Fibroblast of pulmonary artery (primary cell): ENCODE data around the gene IQCH.
"Not testable (repeated sequence)": the region's sequence is repeated elsewhere in the genome, so short reads cannot be mapped to it uniquely, and the experiment has no call there.

Experiments
- DNase-seq: peaks from one replicate; pipeline ENCODE4 v3.0.0-alpha.2; 2010; ENCODE audit warnings: low read depth
- H3K4me3 ChIP-seq: replicated peaks from 2 replicates; pipeline ENCODE4 v1.5.1; 2011; ENCODE audit warnings: low read depth, mild to moderate bottlenecking, control low read depth, low read length, moderate library complexity
- CTCF ChIP-seq: IDR thresholded peaks from 2 replicates; pipeline ENCODE4 v1.5.1; 2011; ENCODE audit warnings: mild to moderate bottlenecking, control low read depth, low read length, inconsistent platforms; ENCODE audit errors: missing control alignments

The IQCH gene

GRCh38 chr15:67343206-67343605 lies 88.6 kb downstream of the IQCH start:
- no peak for TF ChIP-seq CTCF
- no peak for DNase-seq
- H3K4me3 ChIP-seq = no peak overlapping the region

DNA sequence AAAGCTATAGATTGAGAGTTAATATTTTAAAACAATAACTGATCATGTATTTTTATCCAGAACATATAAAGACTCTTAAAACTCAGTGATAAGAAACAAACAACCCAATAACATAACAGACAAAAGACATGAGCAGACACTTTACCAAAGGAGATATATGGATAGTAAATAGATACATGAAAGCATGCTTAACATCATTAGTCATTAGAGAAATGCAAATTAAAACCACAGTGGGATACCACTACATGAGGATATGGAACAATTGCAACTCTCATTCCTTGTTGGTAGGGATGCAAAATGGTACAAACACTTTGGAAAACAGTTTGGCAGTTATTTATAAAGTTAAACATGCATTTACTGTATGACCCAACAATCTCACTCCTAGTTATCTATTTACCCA lies 95.0 kb downstream of the IQCH start:
- no peak overlapping the region for H3K4me3 ChIP-seq
- no peak for TF ChIP-seq CTCF
- no peak for DNase-seq

DNA sequence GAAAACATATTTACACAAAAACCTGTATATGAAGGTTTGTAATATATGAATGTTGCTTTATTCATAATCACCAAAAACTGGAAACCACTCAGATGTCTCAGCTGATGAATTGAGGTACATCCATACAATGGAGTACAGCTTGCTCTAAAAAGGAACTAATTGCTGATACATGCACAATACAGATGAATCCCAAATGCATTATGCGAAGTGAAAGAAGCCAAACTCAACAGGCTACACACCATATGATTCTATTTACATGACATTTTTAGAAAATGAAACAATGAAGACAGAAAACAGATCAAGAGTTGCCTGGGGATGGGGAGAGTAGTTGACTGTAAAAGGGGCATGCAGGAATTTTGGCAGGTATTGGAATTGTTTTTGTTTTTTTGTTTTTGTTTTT lies 95.5 kb downstream of the IQCH start:
- no peak for DNase-seq
- H3K4me3 ChIP-seq = no peak overlapping the region
- no peak for TF ChIP-seq CTCF

DNA sequence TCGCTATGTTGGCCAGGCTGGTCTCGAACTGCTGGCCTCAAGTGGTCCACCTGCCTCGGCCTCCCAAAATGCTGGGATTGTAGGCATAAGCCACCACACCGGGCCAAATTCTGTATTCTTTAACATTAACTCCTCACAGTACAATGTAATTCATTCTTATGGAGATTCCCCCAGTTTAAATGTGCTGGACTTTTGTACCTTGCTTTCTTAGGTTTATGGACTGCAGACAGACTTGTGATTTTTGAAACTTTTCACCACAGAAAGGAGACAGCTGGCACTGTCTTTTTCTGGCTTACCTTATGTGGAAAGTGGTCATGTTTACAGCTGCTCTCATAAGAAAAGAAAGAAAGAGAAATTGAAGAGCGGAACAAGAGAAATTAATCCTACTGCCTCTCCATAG lies 103.8 kb downstream of the IQCH start:
- H3K4me3 ChIP-seq = no peak overlapping the region
- no peak for DNase-seq
- TF ChIP-seq CTCF = no peak

DNA sequence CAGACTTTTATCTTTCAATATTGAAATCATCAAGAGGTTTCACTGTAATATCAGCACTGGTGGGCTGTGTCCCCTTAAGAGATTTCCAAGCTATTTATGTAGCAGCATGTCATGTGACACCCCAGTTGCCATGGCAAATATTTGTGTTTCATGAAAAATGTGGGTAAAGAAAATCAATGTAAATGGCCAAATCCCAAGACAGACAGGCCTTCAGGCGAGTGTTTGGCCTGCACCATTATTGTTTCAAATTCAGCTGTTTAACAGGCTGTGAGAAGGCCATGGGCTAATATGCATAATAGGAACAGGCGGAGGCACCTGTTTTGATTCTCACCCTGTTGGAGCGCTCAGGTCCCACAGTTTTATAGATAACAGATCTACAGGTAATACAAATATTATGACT lies 104.2 kb downstream of the IQCH start:
- DNase-seq = no peak
- no peak for TF ChIP-seq CTCF
- no peak overlapping the region for H3K4me3 ChIP-seq

DNA sequence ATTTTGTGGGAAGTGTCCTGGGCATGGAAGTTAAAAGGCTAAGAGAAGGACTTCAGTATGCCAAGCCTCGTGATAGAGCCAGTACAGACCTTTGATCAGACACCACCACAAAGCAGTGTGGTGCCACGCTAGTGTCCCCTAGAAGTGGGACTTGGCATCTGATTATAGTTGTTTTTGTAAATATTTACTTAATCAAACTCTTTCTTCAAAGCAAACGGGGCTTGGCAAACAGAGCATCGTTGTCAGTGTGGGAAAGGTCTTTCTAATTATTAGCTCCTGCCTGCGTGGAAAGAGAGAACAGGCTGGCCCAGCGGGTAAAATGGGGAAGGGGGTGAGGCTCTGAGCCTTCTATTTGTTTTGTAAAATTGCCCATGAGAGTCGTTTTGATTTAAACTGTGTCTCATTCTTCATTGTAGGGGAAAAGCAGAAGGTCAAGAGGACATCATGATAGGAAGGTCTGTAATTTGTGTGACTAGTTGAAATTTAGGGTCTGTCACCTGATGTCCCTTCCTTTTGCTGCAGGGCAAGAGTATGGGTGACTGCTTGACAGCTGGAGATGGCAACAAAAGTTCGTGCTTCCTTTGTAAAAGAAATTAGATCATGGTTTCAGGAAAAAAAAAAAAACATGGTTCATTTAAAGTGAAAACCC lies 105.0 kb downstream of the IQCH start:
- no peak for TF ChIP-seq CTCF
- DNase-seq = no peak
- H3K4me3 ChIP-seq = no peak overlapping the region

DNA sequence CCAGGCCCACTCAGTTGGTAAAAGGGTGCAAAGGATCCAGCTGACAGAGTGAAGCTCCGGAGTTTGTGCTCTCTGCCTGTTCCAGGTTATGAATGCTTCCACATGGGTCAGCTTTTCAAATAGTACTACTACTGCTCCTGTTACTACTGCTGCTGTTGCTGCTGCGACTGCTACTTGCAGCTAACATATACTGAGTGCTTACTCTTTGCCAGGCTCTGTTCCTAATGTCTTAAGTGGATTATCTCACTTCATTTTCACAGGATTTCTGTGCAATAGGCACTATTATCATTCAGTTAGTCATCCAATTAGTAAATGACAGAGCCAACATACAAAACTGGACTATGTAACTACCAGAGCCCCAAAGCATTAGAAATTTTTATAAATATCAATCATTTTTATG lies 106.5 kb downstream of the IQCH start:
- no peak for TF ChIP-seq CTCF
- no peak overlapping the region for H3K4me3 ChIP-seq
- DNase-seq = no peak

DNA sequence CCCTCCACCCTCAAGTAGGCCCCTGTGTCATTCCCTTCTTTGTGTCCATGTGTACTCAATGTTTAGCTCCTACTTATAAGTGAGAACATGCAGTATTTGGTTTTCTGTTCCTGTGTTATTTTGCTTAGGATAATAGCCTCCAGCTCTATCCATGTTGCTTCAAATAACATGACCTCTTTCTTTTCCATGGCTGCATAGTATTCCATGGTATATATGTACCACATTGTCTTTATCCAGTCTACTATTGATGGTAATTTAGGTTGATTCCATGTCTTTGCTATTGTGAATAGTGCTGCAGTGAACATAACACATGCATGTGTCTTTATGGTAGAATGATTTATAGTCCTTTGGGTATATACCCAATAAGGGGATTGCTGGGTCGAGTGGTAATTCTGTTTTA lies 109.1 kb downstream of the IQCH start:
- DNase-seq, H3K4me3 ChIP-seq: not testable (repeated sequence)
